Calu3 (cell line): Measurements from ENCODE around the gene XYLB. TPM values are rescaled to one million over a fixed set of nuclear protein-coding genes. Genes with fewer than 3 reads are reported as not detected.

Experiments used
- BruUV-seq: library from RNA; stranded (reverse); fragments of 400-500 nt; replicated peaks from 2 replicates; lab custom pipeline; 2021; lab: Mats Ljungman, UMichigan
- CTCF ChIA-PET: fragments of 300-600 bp; sonication (Branson Sonifier 250); formaldehyde crosslinking; loops from one replicate; lab custom pipeline; 2022; ENCODE audit warnings: antibody characterized with exemption; lab: Charles Lee
- DNase-seq: peaks from one replicate; pipeline ENCODE4 v3.0.0; 2022
- H3K27ac Mint-ChIP-seq: one replicate; pipeline ENCODE4 v1.8.0; 2022; ENCODE audit warnings: mixed read lengths; ENCODE audit not compliant: unreplicated experiment
- H3K27me3 Mint-ChIP-seq: one replicate; pipeline ENCODE4 v1.8.0; 2022; ENCODE audit warnings: mixed read lengths; ENCODE audit not compliant: unreplicated experiment
- H3K36me3 Mint-ChIP-seq: one replicate; pipeline ENCODE4 v1.8.0; 2022; ENCODE audit warnings: mild to moderate bottlenecking, moderate library complexity, mixed read lengths; ENCODE audit not compliant: insufficient read depth, unreplicated experiment
- H3K4me1 Mint-ChIP-seq: one replicate; pipeline ENCODE4 v1.8.0; 2022; ENCODE audit warnings: mild to moderate bottlenecking, low read depth, mixed read lengths; ENCODE audit not compliant: unreplicated experiment
- H3K4me3 Mint-ChIP-seq: one replicate; pipeline ENCODE4 v1.8.0; 2022; ENCODE audit warnings: mild to moderate bottlenecking, low read depth, moderate library complexity, mixed read lengths; ENCODE audit not compliant: unreplicated experiment
- H3K9me3 Mint-ChIP-seq: one replicate; pipeline ENCODE4 v1.8.0; 2022; ENCODE audit warnings: low read depth, mixed read lengths; ENCODE audit not compliant: unreplicated experiment
- CTCF ChIP-seq: fragments of 200-600 bp; IDR thresholded peaks from one replicate; pipeline ENCODE4 v1.8.0; 2022; ENCODE audit warnings: antibody characterized with exemption; ENCODE audit not compliant: unreplicated experiment
- intact Hi-C: fragments of 100-400 bp; cut with micrococcal nuclease; formaldehyde crosslinking; loops from one replicate; pipeline ENCODE4 v1.10.0; 2022; ENCODE audit not compliant: unreplicated experiment
- total RNA-seq: library from RNA; stranded (reverse); gene quantifications from 2 replicates; pipeline ENCODE4 v1.2.3, GENCODE V29; 2022

XYLB gene
- total RNA-seq, 1 experiment from 2014 or later: 12.2 TPM

- DNase-seq: no peak
- intact Hi-C loops: no loop called here
- CTCF ChIA-PET: no interaction called here
- peaks cover 5% of the 10 kb centered on the region for H3K9me3 Mint-ChIP-seq
- no peaks in the 10 kb centered on the region for H3K27me3 Mint-ChIP-seq
- no peaks in the 10 kb centered on the region for H3K4me1 Mint-ChIP-seq
- no peak for TF ChIP-seq CTCF
- H3K4me3 Mint-ChIP-seq: no peak overlapping the region
- peaks cover 20% of the 10 kb centered on the region for H3K36me3 Mint-ChIP-seq
- no TSS peak for BruUV-seq
- H3K27ac Mint-ChIP-seq: no peak overlapping the region
These were observed 36.0 kb downstream of the XYLB start for GRCh38 chr3:38382506-38383080.

DNA sequence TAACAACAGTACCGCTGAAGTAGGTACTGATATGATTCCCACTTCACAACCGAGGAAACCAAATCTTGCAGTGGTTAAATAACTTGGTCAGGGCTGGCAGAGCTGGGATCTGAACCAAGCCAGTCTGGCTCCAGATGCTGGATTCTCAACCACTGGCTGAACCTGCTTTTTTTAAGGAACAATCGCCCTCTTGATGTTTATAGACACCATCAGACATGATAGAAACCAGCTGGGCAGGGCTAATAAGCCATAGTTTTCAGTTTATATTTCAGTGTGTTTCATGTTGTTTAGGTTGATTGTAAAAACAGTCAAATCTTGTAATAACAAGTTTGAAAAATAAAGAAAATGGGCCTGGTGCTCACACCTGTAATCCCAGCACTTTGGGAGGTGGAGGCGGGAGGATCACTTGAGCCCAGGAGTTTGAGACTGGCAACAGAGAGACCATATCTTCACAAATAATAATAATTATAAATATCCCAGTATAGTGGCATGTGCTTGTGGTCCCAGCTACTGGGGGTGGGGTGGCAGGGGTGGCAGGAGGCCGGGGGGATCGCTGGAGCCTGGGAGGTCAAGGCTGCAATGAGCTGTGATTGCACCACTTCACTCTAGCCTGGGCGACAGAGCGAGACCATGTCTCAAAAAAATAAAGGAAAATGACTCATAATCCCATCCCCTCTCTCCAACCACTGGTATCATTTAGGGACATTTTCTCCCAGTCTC lies 36.7 kb downstream of the XYLB start:
- no peak for TF ChIP-seq CTCF
- Mint-ChIP-seq H3K4me3 (no peak overlapping the region), H3K36me3 (peaks cover 13% of the 10 kb centered on the region), H3K27me3 (no peaks in the 10 kb centered on the region), H3K4me1 (no peaks in the 10 kb centered on the region), H3K9me3 (peaks cover 5% of the 10 kb centered on the region), H3K27ac (no peak overlapping the region)
- CTCF ChIA-PET: no interaction called here
- no TSS peak for BruUV-seq
- DNase-seq: no peak
- intact Hi-C loops: no loop called here

GRCh38 chr3:38386992-38387750 lies 40.6 kb downstream of the XYLB start:
- Mint-ChIP-seq H3K27me3 (no peaks in the 10 kb centered on the region), H3K9me3 (no peaks in the 10 kb centered on the region), H3K36me3 (peaks cover 9% of the 10 kb centered on the region), H3K27ac (no peak overlapping the region), H3K4me3 (no peak overlapping the region), H3K4me1 (no peaks in the 10 kb centered on the region)
- CTCF ChIA-PET: no interaction called here
- intact Hi-C loops: no loop called here
- DNase-seq: no peak
- TF ChIP-seq CTCF: no peak
- BruUV-seq: no TSS peak

DNA sequence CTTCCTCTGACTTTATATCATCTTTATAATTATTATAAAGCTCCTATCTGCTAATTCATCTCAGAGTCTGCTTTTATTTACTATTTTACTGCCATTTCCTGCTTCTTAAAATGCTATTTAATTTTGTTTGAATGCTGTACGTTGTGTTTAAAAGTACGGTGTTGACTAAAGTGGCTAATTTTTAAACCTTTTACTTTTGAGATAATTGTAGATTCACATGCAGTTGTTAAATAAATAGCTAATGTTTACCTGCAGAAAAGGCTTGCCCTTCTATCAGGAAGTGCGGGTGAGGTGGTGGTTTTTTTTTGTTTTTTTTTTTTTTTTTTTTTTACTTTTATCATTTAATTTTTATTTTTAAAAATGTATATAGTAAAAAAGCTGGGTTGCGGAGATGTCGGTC lies 41.3 kb downstream of the XYLB start:
- Mint-ChIP-seq H3K9me3 (no peaks in the 10 kb centered on the region), H3K27me3 (no peaks in the 10 kb centered on the region), H3K4me3 (no peak overlapping the region), H3K4me1 (no peaks in the 10 kb centered on the region), H3K36me3 (peaks cover 9% of the 10 kb centered on the region), H3K27ac (no peak overlapping the region)
- BruUV-seq: no TSS peak
- no peak for TF ChIP-seq CTCF
- intact Hi-C loops: no loop called here
- CTCF ChIA-PET: no interaction called here
- no peak for DNase-seq
